Measurements from ENCODE around the gene SKP2.

DNA sequence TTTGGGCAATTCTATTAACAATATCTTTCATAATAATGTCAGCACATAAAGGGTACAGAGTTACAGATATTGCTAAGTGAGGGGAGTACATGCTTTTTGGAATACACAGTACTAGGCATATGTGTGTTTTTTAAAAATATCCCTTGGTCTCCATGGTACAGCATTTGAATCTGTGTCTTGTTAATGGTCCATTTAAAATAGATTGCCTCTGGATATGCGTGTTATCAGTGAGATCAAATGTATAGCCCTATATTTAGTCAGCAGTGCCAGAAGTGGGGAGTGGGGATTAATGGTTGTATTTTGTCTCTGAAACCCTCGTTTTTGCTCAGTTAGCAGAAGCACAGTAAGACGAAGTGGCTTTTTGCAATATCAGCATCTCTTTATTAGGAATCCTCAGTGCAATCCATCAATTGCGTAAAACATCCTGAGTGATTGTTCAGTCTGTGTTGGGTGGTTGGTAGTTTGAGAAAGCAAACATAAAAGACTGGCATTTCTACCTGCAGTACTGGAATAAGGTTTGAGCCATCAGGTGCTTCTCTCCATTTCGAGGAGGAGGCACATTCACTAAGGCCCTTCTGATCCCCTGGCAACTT is 19.0 kb downstream of the SKP2 start:
- TF ChIP-seq, protein P1, sequence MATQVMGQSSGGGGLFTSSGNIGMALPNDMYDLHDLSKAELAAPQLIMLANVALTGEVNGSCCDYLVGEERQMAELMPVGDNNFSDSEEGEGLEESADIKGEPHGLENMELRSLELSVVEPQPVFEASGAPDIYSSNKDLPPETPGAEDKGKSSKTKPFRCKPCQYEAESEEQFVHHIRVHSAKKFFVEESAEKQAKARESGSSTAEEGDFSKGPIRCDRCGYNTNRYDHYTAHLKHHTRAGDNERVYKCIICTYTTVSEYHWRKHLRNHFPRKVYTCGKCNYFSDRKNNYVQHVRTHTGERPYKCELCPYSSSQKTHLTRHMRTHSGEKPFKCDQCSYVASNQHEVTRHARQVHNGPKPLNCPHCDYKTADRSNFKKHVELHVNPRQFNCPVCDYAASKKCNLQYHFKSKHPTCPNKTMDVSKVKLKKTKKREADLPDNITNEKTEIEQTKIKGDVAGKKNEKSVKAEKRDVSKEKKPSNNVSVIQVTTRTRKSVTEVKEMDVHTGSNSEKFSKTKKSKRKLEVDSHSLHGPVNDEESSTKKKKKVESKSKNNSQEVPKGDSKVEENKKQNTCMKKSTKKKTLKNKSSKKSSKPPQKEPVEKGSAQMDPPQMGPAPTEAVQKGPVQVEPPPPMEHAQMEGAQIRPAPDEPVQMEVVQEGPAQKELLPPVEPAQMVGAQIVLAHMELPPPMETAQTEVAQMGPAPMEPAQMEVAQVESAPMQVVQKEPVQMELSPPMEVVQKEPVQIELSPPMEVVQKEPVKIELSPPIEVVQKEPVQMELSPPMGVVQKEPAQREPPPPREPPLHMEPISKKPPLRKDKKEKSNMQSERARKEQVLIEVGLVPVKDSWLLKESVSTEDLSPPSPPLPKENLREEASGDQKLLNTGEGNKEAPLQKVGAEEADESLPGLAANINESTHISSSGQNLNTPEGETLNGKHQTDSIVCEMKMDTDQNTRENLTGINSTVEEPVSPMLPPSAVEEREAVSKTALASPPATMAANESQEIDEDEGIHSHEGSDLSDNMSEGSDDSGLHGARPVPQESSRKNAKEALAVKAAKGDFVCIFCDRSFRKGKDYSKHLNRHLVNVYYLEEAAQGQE (IDR thresholded peaks at IDR 0.05; ENCODE audit: borderline replicate concordance): no peak
- TF ChIP-seq EZH2 (IDR thresholded peaks at IDR 0.05; ENCODE audit: borderline replicate concordance, insufficient read depth, low read length, poor library complexity, severe bottlenecking): no peak
- no peak for TF ChIP-seq POLR2AphosphoS5 (IDR thresholded peaks at IDR 0.05)
- no peak for TF ChIP-seq TAF1 (IDR thresholded peaks at IDR 0.05; ENCODE audit: low read depth)
- TF ChIP-seq, protein P2, sequence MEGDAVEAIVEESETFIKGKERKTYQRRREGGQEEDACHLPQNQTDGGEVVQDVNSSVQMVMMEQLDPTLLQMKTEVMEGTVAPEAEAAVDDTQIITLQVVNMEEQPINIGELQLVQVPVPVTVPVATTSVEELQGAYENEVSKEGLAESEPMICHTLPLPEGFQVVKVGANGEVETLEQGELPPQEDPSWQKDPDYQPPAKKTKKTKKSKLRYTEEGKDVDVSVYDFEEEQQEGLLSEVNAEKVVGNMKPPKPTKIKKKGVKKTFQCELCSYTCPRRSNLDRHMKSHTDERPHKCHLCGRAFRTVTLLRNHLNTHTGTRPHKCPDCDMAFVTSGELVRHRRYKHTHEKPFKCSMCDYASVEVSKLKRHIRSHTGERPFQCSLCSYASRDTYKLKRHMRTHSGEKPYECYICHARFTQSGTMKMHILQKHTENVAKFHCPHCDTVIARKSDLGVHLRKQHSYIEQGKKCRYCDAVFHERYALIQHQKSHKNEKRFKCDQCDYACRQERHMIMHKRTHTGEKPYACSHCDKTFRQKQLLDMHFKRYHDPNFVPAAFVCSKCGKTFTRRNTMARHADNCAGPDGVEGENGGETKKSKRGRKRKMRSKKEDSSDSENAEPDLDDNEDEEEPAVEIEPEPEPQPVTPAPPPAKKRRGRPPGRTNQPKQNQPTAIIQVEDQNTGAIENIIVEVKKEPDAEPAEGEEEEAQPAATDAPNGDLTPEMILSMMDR (IDR thresholded peaks at IDR 0.05; ENCODE audit: poor library complexity, severe bottlenecking): no peak

Data from neural cell (in vitro differentiated cells).